GM23338 (cell line): ENCODE data around the gene UBL3.

ENCODE experiments used
- EZH2 ChIP-seq: fragments of 200-600 bp; sonication (generic); IDR thresholded peaks from one replicate; pipeline ENCODE4 v1.8.0; 2017; ENCODE audit warnings: antibody characterized with exemption, mild to moderate bottlenecking, low read depth; ENCODE audit not compliant: unreplicated experiment
- EZH2phosphoT487 ChIP-seq: fragments of 200-600 bp; sonication (generic); IDR thresholded peaks from one replicate; pipeline ENCODE4 v1.8.1; 2018; ENCODE audit warnings: antibody characterized with exemption; ENCODE audit not compliant: unreplicated experiment
- STAT1 ChIP-seq: IDR thresholded peaks from one replicate; pipeline ENCODE4 v1.6.1; 2016; ENCODE audit warnings: antibody characterized with exemption; ENCODE audit not compliant: unreplicated experiment
- TF ChIP-seq, protein P1 (sequence below), 2 experiments: fragments of 200-600 bp in 1 of 2; sonication (generic) in 1 of 2; conservative IDR thresholded peaks; 2 replicates each; pipeline versions ENCODE4 v1.5.1 to v1.6.1; 2016 to 2017; ENCODE audit warnings: antibody characterized with exemption in 2 of 2, low read depth in 2 of 2, mild to moderate bottlenecking in 2 of 2, moderate library complexity in 1 of 2
- TF ChIP-seq, protein P2 (sequence below): IDR thresholded peaks from one replicate; pipeline ENCODE4 v1.6.1; 2018; ENCODE audit warnings: antibody characterized with exemption; ENCODE audit not compliant: unreplicated experiment

DNA sequence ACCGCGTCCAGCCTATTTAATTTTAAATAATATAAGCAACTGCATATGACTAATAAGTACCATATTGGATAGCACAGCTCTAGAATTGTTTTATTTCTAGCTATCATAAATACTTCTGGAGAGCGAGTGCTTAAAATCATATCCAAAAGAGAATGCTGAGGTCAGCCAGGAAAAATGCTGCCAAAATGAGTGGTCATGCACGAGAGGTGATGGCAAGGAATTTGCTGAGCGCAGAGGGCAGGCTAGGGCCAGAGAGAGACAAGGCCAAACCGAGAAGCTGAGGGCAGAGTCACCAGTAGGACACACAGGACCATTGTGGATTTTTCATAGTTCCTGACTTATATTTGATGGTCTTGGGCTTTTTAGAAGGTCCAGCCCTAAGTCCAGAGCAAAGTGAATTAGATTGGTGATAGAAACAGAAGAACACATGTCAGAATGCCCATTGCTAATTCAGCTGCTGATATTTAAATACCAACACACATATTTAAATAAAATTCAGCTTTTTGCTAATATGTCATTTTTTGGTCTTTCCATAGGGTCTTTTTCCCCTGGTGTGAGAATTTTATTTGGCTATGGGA lies 33.6 kb upstream of the UBL3 start:
- no peak for TF ChIP-seq STAT1
- TF ChIP-seq EZH2 = no peak
- TF ChIP-seq, protein P1, sequence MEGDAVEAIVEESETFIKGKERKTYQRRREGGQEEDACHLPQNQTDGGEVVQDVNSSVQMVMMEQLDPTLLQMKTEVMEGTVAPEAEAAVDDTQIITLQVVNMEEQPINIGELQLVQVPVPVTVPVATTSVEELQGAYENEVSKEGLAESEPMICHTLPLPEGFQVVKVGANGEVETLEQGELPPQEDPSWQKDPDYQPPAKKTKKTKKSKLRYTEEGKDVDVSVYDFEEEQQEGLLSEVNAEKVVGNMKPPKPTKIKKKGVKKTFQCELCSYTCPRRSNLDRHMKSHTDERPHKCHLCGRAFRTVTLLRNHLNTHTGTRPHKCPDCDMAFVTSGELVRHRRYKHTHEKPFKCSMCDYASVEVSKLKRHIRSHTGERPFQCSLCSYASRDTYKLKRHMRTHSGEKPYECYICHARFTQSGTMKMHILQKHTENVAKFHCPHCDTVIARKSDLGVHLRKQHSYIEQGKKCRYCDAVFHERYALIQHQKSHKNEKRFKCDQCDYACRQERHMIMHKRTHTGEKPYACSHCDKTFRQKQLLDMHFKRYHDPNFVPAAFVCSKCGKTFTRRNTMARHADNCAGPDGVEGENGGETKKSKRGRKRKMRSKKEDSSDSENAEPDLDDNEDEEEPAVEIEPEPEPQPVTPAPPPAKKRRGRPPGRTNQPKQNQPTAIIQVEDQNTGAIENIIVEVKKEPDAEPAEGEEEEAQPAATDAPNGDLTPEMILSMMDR (conservative IDR thresholded peaks at IDR 0.05; ENCODE audit: low read depth in 2 of 2) = no peak
- TF ChIP-seq EZH2phosphoT487 = no peak
- TF ChIP-seq, protein P2, sequence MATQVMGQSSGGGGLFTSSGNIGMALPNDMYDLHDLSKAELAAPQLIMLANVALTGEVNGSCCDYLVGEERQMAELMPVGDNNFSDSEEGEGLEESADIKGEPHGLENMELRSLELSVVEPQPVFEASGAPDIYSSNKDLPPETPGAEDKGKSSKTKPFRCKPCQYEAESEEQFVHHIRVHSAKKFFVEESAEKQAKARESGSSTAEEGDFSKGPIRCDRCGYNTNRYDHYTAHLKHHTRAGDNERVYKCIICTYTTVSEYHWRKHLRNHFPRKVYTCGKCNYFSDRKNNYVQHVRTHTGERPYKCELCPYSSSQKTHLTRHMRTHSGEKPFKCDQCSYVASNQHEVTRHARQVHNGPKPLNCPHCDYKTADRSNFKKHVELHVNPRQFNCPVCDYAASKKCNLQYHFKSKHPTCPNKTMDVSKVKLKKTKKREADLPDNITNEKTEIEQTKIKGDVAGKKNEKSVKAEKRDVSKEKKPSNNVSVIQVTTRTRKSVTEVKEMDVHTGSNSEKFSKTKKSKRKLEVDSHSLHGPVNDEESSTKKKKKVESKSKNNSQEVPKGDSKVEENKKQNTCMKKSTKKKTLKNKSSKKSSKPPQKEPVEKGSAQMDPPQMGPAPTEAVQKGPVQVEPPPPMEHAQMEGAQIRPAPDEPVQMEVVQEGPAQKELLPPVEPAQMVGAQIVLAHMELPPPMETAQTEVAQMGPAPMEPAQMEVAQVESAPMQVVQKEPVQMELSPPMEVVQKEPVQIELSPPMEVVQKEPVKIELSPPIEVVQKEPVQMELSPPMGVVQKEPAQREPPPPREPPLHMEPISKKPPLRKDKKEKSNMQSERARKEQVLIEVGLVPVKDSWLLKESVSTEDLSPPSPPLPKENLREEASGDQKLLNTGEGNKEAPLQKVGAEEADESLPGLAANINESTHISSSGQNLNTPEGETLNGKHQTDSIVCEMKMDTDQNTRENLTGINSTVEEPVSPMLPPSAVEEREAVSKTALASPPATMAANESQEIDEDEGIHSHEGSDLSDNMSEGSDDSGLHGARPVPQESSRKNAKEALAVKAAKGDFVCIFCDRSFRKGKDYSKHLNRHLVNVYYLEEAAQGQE = no peak
